Measurements from ENCODE around the gene DYRK2.

Gene DYRK2

DNA sequence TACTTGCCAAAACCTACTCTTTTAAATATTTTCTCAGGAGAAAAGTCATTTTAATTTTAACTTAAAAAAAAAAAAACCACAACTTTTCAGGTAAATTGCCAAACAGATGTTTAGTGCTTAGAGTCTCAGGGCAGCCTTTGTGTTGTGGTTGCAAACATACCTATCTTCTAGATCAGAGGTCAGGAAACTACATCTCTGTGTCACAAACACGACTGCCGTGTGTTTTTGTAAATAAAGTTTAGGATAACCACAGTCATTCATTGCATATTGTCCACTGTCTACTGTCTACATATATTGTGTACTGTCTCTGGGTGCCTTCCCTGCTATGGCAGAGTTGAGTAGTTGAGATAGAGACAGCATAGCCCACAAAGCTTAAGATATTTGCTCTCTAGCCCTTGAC is 48.9 kb downstream of the DYRK2 start:
- H3K27me3 ChIP-seq (ENCODE audit: insufficient read depth, poor library complexity, severe bottlenecking), result no peaks in the 10 kb centered on the region
- no peak overlapping the region for H3K27ac ChIP-seq (ENCODE audit: poor library complexity, severe bottlenecking)

GRCh38 chr12:67697967-67698366 is 49.4 kb downstream of the DYRK2 start:
- Histone ChIP-seq H3K27me3 (ENCODE audit: insufficient read depth, poor library complexity, severe bottlenecking) (no peaks in the 10 kb centered on the region), H3K27ac (ENCODE audit: poor library complexity, severe bottlenecking) (no peak overlapping the region), H3K9me3 (ENCODE audit: severe bottlenecking) (no peaks in the 10 kb centered on the region), H3K36me3 (ENCODE audit: low read depth) (no peaks in the 10 kb centered on the region), H3K4me1 (ENCODE audit: insufficient read depth, poor library complexity, severe bottlenecking) (peaks cover 9% of the 10 kb centered on the region), H3K4me3 (ENCODE audit: severe bottlenecking) (no peak overlapping the region)
- DNase-seq (ENCODE audit: low spot score) (no peak), ATAC-seq (ENCODE audit: low read depth) (no peak)
- TF ChIP-seq, protein P1, sequence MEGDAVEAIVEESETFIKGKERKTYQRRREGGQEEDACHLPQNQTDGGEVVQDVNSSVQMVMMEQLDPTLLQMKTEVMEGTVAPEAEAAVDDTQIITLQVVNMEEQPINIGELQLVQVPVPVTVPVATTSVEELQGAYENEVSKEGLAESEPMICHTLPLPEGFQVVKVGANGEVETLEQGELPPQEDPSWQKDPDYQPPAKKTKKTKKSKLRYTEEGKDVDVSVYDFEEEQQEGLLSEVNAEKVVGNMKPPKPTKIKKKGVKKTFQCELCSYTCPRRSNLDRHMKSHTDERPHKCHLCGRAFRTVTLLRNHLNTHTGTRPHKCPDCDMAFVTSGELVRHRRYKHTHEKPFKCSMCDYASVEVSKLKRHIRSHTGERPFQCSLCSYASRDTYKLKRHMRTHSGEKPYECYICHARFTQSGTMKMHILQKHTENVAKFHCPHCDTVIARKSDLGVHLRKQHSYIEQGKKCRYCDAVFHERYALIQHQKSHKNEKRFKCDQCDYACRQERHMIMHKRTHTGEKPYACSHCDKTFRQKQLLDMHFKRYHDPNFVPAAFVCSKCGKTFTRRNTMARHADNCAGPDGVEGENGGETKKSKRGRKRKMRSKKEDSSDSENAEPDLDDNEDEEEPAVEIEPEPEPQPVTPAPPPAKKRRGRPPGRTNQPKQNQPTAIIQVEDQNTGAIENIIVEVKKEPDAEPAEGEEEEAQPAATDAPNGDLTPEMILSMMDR (IDR thresholded peaks at IDR 0.05; ENCODE audit: poor library complexity, severe bottlenecking), result no peak

More for the DNA sequence above, 48.9 kb downstream of the DYRK2 start:
- no peak for DNase-seq (ENCODE audit: low spot score)
- no peaks in the 10 kb centered on the region for H3K9me3 ChIP-seq (ENCODE audit: severe bottlenecking)
- H3K36me3 ChIP-seq (ENCODE audit: low read depth), result 0 out of 2 replicates have a peak, but pooled peaks cover 3% of the 10 kb centered on the region
- H3K4me3 ChIP-seq (ENCODE audit: severe bottlenecking), result no peak overlapping the region
- H3K4me1 ChIP-seq (ENCODE audit: insufficient read depth, poor library complexity, severe bottlenecking), result peaks cover 9% of the 10 kb centered on the region
- TF ChIP-seq, protein P1 (IDR thresholded peaks at IDR 0.05; ENCODE audit: poor library complexity, severe bottlenecking), result no peak
- no peak for ATAC-seq (ENCODE audit: low read depth)

DNA sequence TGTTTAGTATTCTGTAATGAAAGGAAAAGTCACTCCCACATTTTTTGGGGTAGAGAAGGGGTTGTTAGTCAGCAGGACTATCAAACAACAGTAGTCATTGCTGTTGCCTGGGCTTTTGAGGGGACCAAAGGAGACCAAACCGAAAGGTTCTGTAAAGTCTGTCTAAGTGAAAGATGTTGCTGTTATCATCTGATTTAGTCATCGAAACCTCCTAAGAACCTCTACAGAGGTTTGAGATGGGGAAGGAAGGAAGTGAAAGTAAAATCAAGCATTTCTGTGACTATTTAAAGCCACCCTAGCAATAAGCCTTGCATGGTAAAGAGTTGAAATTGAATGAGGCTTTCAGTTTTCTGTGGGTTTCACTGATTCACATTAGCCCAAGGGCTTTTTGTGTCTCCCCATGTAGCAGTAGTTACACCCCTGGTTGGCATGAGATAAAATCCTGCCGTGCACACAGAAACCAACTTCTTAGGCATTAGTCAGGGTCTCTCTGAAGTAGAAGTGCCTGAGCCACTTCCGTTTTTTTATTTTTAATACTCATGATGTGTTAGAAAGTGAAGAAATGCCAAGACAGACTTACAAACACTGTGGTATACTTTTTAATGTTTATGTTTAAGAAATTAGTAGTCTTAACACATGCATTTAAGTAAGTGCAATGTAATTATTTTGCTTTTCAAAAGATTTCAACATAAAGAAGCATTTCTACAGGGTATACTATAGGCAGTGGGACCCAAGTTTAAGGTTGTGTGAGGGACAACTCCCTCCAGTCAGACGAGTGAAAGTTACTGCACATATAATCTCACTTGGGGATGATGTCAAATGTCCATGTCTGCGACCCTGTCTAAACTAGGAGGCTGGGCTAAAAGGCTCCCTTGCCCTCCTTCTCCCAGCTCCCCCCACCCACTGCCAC is 50.4 kb downstream of the DYRK2 start:
- H3K4me3 ChIP-seq (ENCODE audit: severe bottlenecking), result no peak overlapping the region
- TF ChIP-seq, protein P1 (IDR thresholded peaks at IDR 0.05; ENCODE audit: poor library complexity, severe bottlenecking), result no peak
- peak overlapping the region; percentile 45 for H3K27ac ChIP-seq (ENCODE audit: poor library complexity, severe bottlenecking)
- peak; percentile 88 for ATAC-seq (ENCODE audit: low read depth)
- H3K27me3 ChIP-seq (ENCODE audit: insufficient read depth, poor library complexity, severe bottlenecking), result no peaks in the 10 kb centered on the region
- H3K9me3 ChIP-seq (ENCODE audit: severe bottlenecking), result no peaks in the 10 kb centered on the region
- H3K36me3 ChIP-seq (ENCODE audit: low read depth), result no peaks in the 10 kb centered on the region
- peaks cover 9% of the 10 kb centered on the region for H3K4me1 ChIP-seq (ENCODE audit: insufficient read depth, poor library complexity, severe bottlenecking)
- DNase-seq (ENCODE audit: low spot score), result no peak

DNA sequence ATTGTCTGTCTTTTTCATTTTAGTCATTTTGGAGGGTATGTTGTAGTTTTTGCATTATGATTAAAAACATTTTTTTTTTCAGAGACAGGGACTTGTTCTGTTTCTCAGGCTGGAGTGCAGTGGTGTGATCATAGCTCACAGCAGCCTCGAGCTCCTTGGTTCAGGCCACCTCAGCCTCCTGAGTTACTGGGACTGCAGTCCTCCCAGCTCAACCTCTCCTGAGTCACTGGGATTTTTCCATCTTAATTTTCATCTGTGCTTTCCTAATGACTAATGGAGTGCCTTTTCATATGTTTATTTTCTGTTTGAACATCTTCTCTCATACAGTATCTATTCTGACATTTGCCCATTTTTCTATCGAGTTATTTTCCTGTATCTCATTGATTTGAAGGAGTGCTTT is 52.6 kb downstream of the DYRK2 start:
- Histone ChIP-seq H3K4me1 (ENCODE audit: insufficient read depth, poor library complexity, severe bottlenecking) (peaks cover 19% of the 10 kb centered on the region), H3K9me3 (ENCODE audit: severe bottlenecking) (no peaks in the 10 kb centered on the region), H3K27me3 (ENCODE audit: insufficient read depth, poor library complexity, severe bottlenecking) (no peaks in the 10 kb centered on the region), H3K4me3 (ENCODE audit: severe bottlenecking) (no peak overlapping the region), H3K27ac (ENCODE audit: poor library complexity, severe bottlenecking) (no peak overlapping the region), H3K36me3 (ENCODE audit: low read depth) (no peaks in the 10 kb centered on the region)
- no peak for DNase-seq (ENCODE audit: low spot score)
- no peak for ATAC-seq (ENCODE audit: low read depth)
- TF ChIP-seq, protein P1 (IDR thresholded peaks at IDR 0.05; ENCODE audit: poor library complexity, severe bottlenecking), result no peak

DNA sequence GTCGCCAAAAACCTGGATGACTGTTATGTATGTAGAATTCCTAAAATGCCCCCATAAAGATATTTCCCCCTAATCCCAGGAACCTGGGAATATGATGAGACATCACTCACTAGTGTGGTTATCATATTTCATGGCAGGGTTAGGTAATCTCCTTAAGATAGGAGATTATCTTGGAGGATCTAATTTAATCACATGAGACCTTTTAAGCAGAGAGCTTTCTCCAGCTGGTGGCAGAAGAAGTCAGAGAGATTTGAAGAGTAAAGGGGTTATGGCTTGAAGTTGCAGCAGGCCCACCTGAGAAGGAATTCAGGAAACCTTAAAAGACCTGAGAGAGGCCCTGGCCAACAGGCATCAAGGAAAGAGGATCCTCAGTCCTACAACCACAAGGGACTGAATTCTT is 53.6 kb downstream of the DYRK2 start:
- no peak overlapping the region for H3K4me3 ChIP-seq (ENCODE audit: severe bottlenecking)
- no peaks in the 10 kb centered on the region for H3K9me3 ChIP-seq (ENCODE audit: severe bottlenecking)
- H3K27me3 ChIP-seq (ENCODE audit: insufficient read depth, poor library complexity, severe bottlenecking), result no peaks in the 10 kb centered on the region
- peaks cover 25% of the 10 kb centered on the region for H3K4me1 ChIP-seq (ENCODE audit: insufficient read depth, poor library complexity, severe bottlenecking)
- DNase-seq (ENCODE audit: low spot score), result no peak
- TF ChIP-seq, protein P1 (IDR thresholded peaks at IDR 0.05; ENCODE audit: poor library complexity, severe bottlenecking), result no peak
- H3K27ac ChIP-seq (ENCODE audit: poor library complexity, severe bottlenecking), result no peak overlapping the region
- no peak for ATAC-seq (ENCODE audit: low read depth)
- H3K36me3 ChIP-seq (ENCODE audit: low read depth), result no peaks in the 10 kb centered on the region

Data from RWPE2 (cell line).